Left ventricle myocardium inferior (tissue), 1 donor: ENCODE measurements around the gene PELO. TPM values are rescaled to one million over a fixed set of nuclear protein-coding genes. Genes with fewer than 3 reads are reported as not detected.
A peak's percentile ranks its signal among the peaks of the same experiment; 100 is the strongest.

Source experiments
- DNase-seq: peaks from one replicate; pipeline ENCODE4 v3.0.0-alpha.2; 2020
- H3K27ac ChIP-seq: fragments of 200-600 bp; replicated peaks from 2 replicates; pipeline ENCODE4 v1.8.0; 2021
- H3K27me3 ChIP-seq: fragments of 200-600 bp; 2 replicates; pipeline ENCODE4 v1.8.0; 2021; ENCODE audit warnings: low read depth
- H3K36me3 ChIP-seq: fragments of 200-600 bp; 2 replicates; pipeline ENCODE4 v1.8.0; 2021
- H3K4me1 ChIP-seq: fragments of 200-600 bp; 2 replicates; pipeline ENCODE4 v1.8.0; 2021
- H3K4me3 ChIP-seq: fragments of 200-600 bp; 2 replicates; pipeline ENCODE4 v1.8.0; 2021; ENCODE audit warnings: mild to moderate bottlenecking, moderate library complexity
- H3K9me3 ChIP-seq: fragments of 200-600 bp; replicated peaks from 2 replicates; pipeline ENCODE4 v1.8.0; 2021
- intact Hi-C: fragments of 100-400 bp; cut with micrococcal nuclease; formaldehyde crosslinking; loops from one replicate; pipeline ENCODE4 v1.11.0; 2022
- long read RNA-seq: library from polyadenylated mRNA; unstranded; transcript quantifications from one replicate; pipeline ENCODE4 v2.0.0, GENCODE V29; 2021
- total RNA-seq: library from RNA; stranded (reverse); fragmentation: NEBNext Ultra II Directional; extraction: Animal tissue kit (Norgen Biotek cat#: 25700); gene quantifications from one replicate; pipeline ENCODE4 v1.2.1, GENCODE V29; 2021
- TF ChIP-seq, protein P1 (sequence below): fragments of 200-600 bp; IDR thresholded peaks from 2 replicates; pipeline ENCODE4 v1.8.0; 2021; ENCODE audit warnings: antibody characterized with exemption, mild to moderate bottlenecking, borderline replicate concordance
- donor health status: DM: no; HTN: yes; CAD: no; lungs with severe emphysema.

PELO gene, protein sequence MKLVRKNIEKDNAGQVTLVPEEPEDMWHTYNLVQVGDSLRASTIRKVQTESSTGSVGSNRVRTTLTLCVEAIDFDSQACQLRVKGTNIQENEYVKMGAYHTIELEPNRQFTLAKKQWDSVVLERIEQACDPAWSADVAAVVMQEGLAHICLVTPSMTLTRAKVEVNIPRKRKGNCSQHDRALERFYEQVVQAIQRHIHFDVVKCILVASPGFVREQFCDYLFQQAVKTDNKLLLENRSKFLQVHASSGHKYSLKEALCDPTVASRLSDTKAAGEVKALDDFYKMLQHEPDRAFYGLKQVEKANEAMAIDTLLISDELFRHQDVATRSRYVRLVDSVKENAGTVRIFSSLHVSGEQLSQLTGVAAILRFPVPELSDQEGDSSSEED
- 19.7 TPM for total RNA-seq
- long read RNA-seq, partial matches to known transcripts = 43 of 45 reads
- long read RNA-seq, other reads (novel, unspliced or antisense) = 0 of 45 reads

DNA sequence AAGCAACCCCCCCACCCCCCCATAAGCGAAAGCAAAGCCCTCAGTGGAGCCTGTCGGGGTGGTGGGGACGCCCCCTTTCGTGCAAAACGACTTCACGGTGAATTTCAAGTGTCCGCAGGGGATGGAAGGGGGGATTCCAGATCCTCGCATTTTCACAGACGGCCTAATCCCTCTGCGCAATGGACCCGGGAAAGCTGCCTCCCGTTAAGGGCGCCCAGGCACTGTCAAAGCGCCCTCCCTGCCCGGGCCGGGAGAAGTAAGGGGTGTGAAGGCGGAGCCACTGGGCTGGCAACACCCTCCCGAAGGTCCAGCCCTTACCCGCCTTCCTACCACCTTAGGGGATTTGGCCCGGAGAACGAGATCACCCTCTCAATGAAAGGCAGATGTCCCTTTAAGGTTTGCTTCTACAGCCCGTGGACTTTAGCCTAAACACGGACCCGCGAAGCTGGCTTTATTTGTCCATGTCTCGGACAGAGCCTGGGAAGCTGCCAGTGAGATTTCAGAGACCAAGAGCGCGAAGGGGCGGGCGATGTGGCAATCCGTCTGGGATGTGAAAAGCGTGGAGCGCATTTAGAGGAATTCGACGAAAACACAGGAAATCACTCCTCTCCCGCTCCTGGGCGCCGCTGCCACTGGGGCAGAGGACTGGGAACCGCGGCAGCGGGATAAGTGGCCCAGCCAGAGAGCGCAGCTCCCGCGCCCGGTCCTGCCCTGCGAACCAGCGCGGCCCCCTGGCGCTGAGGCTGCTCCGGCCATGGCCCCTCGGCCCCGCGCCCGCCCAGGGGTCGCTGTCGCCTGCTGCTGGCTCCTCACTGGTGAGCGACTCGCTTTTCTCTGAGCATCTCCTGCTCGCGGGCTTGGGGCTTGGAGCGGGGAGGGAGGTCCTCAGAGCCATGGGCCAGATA, at the start of gene PELO, which contains the start of gene ITGA1:
Gene PELO, plus strand, starts transcription at position 317 of the 905 bp plus-strand sequence. CDS start 12,479 bp downstream, outside the sequence.
Gene ITGA1, plus strand, starts transcription at position 317 of the 905 bp plus-strand sequence. Its CDS starts 438 bp downstream, at position 755.
- Histone ChIP-seq H3K4me3 (peak within 1 kb of the TSS; percentile 75), H3K9me3 (no peaks in the 10 kb centered on the region), H3K4me1 (peaks cover 51% of the 10 kb centered on the region), H3K27ac (peak within 1 kb of the TSS; percentile 91), H3K27me3 (no peaks in the 10 kb centered on the region), H3K36me3 (no peaks in the 10 kb centered on the region)
- TF ChIP-seq, protein P1, sequence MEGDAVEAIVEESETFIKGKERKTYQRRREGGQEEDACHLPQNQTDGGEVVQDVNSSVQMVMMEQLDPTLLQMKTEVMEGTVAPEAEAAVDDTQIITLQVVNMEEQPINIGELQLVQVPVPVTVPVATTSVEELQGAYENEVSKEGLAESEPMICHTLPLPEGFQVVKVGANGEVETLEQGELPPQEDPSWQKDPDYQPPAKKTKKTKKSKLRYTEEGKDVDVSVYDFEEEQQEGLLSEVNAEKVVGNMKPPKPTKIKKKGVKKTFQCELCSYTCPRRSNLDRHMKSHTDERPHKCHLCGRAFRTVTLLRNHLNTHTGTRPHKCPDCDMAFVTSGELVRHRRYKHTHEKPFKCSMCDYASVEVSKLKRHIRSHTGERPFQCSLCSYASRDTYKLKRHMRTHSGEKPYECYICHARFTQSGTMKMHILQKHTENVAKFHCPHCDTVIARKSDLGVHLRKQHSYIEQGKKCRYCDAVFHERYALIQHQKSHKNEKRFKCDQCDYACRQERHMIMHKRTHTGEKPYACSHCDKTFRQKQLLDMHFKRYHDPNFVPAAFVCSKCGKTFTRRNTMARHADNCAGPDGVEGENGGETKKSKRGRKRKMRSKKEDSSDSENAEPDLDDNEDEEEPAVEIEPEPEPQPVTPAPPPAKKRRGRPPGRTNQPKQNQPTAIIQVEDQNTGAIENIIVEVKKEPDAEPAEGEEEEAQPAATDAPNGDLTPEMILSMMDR = peak; percentile 63
- intact Hi-C loops = loop anchor here (5.0 to 10.0 kb wide), 2 partner anchors 83 to 129 kb away; no protein-coding TSS in a partner anchor
- DNase-seq = peak; percentile 67

DNA sequence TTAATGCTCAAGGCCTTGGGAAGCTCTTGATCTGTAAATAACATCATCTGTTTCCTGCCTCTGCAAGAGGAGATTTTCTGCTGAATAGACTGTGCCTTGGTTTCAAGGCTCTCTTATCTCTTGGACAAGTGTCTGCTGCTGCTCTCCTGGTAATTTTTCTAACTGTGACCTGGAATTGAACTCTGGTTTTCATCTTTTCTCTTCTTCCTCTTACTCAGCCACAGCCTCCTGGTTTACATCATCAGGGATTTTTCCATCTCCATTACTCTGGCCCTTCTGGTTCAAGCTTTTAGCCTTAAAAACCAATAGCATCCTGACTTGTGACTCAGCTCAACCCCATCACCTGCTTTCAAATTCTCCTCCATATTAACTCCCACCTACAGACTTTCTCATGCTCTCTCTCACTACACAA, 49.6 kb upstream of the PELO start:
- H3K4me3 ChIP-seq = no peak overlapping the region
- no peak overlapping the region for H3K27ac ChIP-seq
- no peaks in the 10 kb centered on the region for H3K27me3 ChIP-seq
- TF ChIP-seq, protein P1 = no peak
- intact Hi-C loops = no loop called here
- H3K4me1 ChIP-seq = peaks cover 6% of the 10 kb centered on the region
- peaks cover 5% of the 10 kb centered on the region for H3K9me3 ChIP-seq
- no peaks in the 10 kb centered on the region for H3K36me3 ChIP-seq
- DNase-seq = no peak

DNA sequence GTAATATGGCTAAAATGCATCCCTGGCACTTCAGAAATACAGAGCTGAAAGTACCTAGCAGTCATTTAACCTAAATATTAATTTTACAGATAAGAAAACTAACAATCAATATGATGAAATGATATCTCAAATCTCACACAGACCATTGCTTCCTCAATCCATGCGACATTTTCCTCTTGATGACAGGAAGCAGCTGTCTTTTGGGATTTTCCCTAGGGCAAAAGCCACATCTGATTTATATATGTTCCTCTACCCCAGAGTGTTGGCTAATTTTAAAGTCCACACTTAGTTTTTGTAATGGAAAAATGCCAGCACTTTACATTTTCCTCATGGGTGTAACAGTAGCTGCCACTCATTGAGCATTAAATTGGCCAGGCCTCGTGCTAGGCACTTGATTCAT, 47.7 kb upstream of the PELO start:
- intact Hi-C loops = no loop called here
- DNase-seq = no peak
- Histone ChIP-seq H3K27ac (no peak overlapping the region), H3K9me3 (peaks cover 5% of the 10 kb centered on the region), H3K36me3 (no peaks in the 10 kb centered on the region), H3K4me3 (no peak overlapping the region), H3K27me3 (no peaks in the 10 kb centered on the region), H3K4me1 (peaks cover 25% of the 10 kb centered on the region)
- TF ChIP-seq, protein P1 = no peak

DNA sequence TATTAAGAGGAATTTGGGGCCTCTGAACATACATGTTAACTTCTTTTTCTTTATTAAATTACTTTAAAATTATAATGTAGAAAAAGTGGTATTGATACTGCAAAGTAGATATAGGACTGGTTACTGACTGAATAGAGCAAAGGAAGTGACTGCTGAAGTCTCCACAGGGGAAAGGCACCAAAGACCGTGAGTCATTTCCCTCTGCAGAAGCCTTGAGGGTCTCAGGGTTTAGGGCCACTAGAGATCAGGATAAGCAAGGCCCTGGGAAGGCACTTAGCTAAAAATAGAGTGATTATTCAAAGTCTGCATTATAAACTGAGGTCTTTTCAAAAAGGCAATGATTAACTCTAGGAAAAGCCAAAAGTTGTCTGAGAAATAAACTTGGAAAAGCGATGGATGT, 44.7 kb upstream of the PELO start:
- intact Hi-C loops = no loop called here
- Histone ChIP-seq H3K9me3 (no peaks in the 10 kb centered on the region), H3K36me3 (no peaks in the 10 kb centered on the region), H3K27me3 (no peaks in the 10 kb centered on the region), H3K27ac (peak overlapping the region; percentile 58), H3K4me1 (peaks cover 27% of the 10 kb centered on the region), H3K4me3 (no peak overlapping the region)
- TF ChIP-seq, protein P1 = no peak
- DNase-seq = no peak

DNA sequence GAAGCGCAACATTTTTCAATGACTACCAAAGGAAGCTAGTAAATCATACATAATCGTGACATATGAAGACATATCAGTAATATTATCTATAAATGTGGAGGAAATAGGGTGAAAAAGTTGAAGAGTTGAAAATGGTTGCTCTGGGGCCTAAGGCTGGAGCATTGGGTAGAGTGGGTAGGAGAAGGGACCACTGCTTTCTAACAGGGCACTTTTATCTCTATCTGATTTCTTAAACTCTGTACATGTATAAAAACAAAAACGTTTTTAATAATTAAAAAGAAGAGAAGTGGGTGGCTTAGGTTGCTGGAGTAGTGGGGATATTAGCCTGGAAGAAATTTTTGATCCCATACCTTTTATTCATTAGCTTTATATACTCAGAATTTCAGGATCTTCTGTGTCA, 44.2 kb upstream of the PELO start:
- Histone ChIP-seq H3K27ac (peak overlapping the region; percentile 58), H3K27me3 (no peaks in the 10 kb centered on the region)

More for the DNA sequence above, 44.2 kb upstream of the PELO start:
- Histone ChIP-seq H3K4me1 (peaks cover 27% of the 10 kb centered on the region), H3K4me3 (no peak overlapping the region), H3K9me3 (no peaks in the 10 kb centered on the region), H3K36me3 (no peaks in the 10 kb centered on the region)
- intact Hi-C loops = no loop called here
- DNase-seq = no peak
- TF ChIP-seq, protein P1 = no peak
